Ovary (tissue), 3 donors: ENCODE measurements around the gene ERAP2.

Source experiments
- EP300 ChIP-seq: sonication (generic); formaldehyde crosslinking; IDR thresholded peaks from one replicate; pipeline ENCODE4 v1.6.1; 2017; ENCODE audit warnings: antibody characterized with exemption
- POLR2A ChIP-seq: fragments of 450-650 bp; IDR thresholded peaks from one replicate; pipeline ENCODE4 v1.6.1; 2017; ENCODE audit warnings: antibody characterized with exemption, mild to moderate bottlenecking, moderate library complexity
- TF ChIP-seq, protein P1 (sequence below), 3 donors: fragments of 450-650 bp in 2 of 3; fragments of 200-600 bp in 1 of 3; IDR thresholded peaks; one replicate each; pipeline versions ENCODE4 v1.5.1 to v1.8.0; 2016 to 2022; ENCODE audit warnings: antibody characterized with exemption in 3 of 3, mild to moderate bottlenecking in 1 of 3
- donor health status: DM: no; HTN: no; CAD: no.

DNA sequence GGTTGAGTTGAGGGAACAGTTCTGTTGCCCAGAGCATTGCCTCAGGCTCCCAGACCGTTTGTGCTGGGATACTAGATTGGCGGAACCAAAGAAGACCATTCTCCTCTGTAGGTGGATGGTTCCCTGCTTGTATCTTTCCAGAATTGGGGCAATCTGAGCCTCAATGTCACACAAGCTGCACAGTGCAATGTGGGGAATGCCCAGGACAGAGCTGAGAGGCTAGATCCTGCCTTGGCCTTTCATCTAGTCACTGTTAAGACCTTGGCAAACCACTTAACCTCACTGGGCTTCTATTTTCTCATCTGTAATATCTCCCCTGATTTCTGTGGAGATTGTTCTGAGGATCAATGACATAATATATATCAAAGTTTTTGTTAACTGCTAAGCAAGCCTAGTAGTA is 16.9 kb upstream of the ERAP2 start:
- TF ChIP-seq POLR2A (no peak), EP300 (no peak)
- TF ChIP-seq, protein P1, sequence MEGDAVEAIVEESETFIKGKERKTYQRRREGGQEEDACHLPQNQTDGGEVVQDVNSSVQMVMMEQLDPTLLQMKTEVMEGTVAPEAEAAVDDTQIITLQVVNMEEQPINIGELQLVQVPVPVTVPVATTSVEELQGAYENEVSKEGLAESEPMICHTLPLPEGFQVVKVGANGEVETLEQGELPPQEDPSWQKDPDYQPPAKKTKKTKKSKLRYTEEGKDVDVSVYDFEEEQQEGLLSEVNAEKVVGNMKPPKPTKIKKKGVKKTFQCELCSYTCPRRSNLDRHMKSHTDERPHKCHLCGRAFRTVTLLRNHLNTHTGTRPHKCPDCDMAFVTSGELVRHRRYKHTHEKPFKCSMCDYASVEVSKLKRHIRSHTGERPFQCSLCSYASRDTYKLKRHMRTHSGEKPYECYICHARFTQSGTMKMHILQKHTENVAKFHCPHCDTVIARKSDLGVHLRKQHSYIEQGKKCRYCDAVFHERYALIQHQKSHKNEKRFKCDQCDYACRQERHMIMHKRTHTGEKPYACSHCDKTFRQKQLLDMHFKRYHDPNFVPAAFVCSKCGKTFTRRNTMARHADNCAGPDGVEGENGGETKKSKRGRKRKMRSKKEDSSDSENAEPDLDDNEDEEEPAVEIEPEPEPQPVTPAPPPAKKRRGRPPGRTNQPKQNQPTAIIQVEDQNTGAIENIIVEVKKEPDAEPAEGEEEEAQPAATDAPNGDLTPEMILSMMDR (IDR thresholded peaks at IDR 0.05), result no peak
